Measurements from ENCODE around the gene LAMTOR1.

LAMTOR1 gene

GRCh38 chr11:72080326-72081183, 22.5 kb downstream of the LAMTOR1 start, which contains the start of the genes LRRC51 and NUMA1:
Gene LRRC51 (plus strand): TSS chr11:72080850. CDS start chr11:72089084, 8,234 bp downstream.
Gene NUMA1 (minus strand): TSS chr11:72080542. CDS start chr11:72035943, 44,599 bp downstream.
- peak; percentile 96 for DNase-seq

GRCh38 chr11:72079819-72080325, 23.2 kb downstream of the LAMTOR1 start:
- DNase-seq, result no peak

GRCh38 chr11:72078477-72078876, 24.6 kb downstream of the LAMTOR1 start:
- DNase-seq, result no peak

- DNase-seq, result no peak
Measured at GRCh38 chr11:72075756-72076155, 27.3 kb downstream of the LAMTOR1 start.

GRCh38 chr11:72075109-72075508, 28.0 kb downstream of the LAMTOR1 start:
- DNase-seq, result no peak

- no peak for DNase-seq
Measured at GRCh38 chr11:72072348-72072747, 30.7 kb downstream of the LAMTOR1 start.

GRCh38 chr11:72070491-72070890, 32.6 kb downstream of the LAMTOR1 start:
- DNase-seq, result no peak

GRCh38 chr11:72069787-72070251, 33.3 kb downstream of the LAMTOR1 start:
- DNase-seq, result no peak

GRCh38 chr11:72069200-72069599, 33.9 kb downstream of the LAMTOR1 start:
- DNase-seq, result no peak

- DNase-seq, result no peak
Measured at GRCh38 chr11:72067676-72068075, 35.4 kb downstream of the LAMTOR1 start.

- DNase-seq, result no peak
Measured at GRCh38 chr11:72067266-72067665, 35.8 kb downstream of the LAMTOR1 start.

GRCh38 chr11:72066855-72067254, 36.2 kb downstream of the LAMTOR1 start:
- no peak for DNase-seq

- no peak for DNase-seq
Measured at GRCh38 chr11:72061739-72062396, 41.2 kb downstream of the LAMTOR1 start.

- no peak for DNase-seq
Measured at GRCh38 chr11:72058416-72059034, 44.6 kb downstream of the LAMTOR1 start.

- DNase-seq, result no peak
Measured at GRCh38 chr11:72048766-72049460, 54.2 kb downstream of the LAMTOR1 start.

All from activated CD8-positive, alpha-beta memory T cell treated with anti-CD3 and anti-CD28 coated beads, Interleukin-2, amount 50 U/mL, for 48 hours (primary cell).